ENCODE data around the gene HARBI1.

The HARBI1 gene

DNA sequence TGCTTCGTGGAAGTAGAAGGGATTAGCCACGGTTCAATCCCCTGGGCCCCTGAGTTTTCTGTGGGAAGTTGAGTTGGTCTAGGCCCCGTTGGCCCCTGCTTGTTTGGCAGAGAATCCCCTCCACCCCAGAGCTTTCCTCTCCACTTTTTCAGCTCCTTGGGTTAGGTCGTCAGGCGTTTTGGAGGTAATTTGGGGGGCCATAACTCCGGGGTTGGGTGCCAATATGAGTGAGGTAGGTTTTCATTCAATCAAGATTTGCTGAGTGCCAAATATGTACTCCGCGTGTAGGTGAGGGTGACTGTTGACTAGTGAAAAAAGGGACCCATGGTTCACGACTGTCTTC, 916 bp upstream of the HARBI1 start:
- no peak for DNase-seq (ENCODE audit: extremely low read depth, low read depth)

DNA sequence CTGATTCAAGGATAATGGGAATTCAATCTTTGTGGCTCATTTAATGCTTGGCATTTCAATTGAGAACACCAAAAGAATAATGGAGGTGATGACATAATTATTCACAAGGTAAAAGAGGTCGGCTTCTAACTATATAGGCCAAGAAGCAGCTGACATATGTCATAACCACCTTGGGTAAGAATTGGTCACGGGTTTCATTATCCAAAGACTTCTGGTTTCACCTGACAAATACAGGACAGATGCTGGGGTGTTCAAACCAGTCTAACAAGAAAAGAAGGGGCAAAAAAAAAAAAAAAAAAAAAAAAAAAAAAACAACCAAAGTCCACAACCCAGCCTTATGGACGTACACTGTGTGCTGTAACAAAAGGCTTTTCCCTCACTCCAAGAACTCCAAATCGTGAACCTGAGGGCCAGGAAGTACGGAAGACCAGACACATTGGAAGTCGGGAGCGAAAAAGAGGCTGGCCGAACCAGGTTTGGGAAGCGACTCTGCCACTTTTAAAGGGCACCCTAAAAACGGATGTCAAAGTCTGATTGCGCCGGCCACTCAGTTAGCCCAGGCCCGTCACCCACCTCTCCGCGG, 385 bp downstream of the HARBI1 start:
- DNase-seq (ENCODE audit: extremely low read depth, low read depth), result no peak
- TF ChIP-seq, protein P1, sequence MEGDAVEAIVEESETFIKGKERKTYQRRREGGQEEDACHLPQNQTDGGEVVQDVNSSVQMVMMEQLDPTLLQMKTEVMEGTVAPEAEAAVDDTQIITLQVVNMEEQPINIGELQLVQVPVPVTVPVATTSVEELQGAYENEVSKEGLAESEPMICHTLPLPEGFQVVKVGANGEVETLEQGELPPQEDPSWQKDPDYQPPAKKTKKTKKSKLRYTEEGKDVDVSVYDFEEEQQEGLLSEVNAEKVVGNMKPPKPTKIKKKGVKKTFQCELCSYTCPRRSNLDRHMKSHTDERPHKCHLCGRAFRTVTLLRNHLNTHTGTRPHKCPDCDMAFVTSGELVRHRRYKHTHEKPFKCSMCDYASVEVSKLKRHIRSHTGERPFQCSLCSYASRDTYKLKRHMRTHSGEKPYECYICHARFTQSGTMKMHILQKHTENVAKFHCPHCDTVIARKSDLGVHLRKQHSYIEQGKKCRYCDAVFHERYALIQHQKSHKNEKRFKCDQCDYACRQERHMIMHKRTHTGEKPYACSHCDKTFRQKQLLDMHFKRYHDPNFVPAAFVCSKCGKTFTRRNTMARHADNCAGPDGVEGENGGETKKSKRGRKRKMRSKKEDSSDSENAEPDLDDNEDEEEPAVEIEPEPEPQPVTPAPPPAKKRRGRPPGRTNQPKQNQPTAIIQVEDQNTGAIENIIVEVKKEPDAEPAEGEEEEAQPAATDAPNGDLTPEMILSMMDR (IDR thresholded peaks at IDR 0.05; ENCODE audit: low read depth, low read length), result no peak

More for the DNA sequence above, 916 bp upstream of the HARBI1 start:
- TF ChIP-seq, protein P1 (IDR thresholded peaks at IDR 0.05; ENCODE audit: low read depth, low read length), result no peak

DNA sequence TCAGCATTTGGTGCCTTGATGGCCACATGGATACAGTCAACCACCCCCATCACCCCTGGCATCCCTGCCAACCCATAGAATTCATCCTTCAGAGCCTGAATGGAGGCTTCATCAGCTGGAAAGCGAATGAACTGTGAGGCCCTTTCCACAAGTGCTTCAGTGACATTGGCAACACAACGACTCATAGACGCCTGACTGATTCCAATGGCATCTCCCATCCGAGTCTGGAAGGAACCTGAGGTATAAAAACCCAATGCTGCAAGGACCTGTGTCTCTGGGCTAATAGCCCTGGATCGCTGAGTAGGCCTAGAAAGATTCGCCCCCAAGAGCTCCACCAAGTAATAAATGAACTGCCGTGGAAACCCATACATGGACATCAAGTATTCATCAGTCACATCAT, 1.3 kb downstream of the HARBI1 start:
- TF ChIP-seq, protein P1 (IDR thresholded peaks at IDR 0.05; ENCODE audit: low read depth, low read length), result no peak
- no peak for DNase-seq (ENCODE audit: extremely low read depth, low read depth)

DNA sequence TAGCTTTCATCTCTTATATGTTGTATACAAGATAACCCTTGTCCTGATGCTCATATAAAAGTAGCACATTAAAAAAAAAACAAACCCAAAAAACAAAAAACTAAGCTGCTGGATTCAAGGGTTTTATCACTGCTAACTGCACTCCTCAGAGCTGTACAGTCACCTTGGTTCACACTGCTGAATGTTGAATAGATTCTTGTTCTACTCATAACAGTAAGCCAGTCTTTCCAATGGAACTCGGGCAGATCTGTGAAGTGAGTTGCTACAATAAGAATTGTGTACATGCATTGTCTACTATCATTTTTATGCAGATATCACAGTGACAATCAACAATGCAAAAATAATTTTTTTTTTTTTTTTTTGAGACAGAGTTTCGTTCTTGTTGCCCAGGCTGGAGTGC, 4.7 kb downstream of the HARBI1 start:
- no peak for DNase-seq (ENCODE audit: extremely low read depth, low read depth)
- TF ChIP-seq, protein P1 (IDR thresholded peaks at IDR 0.05; ENCODE audit: low read depth, low read length), result no peak

DNA sequence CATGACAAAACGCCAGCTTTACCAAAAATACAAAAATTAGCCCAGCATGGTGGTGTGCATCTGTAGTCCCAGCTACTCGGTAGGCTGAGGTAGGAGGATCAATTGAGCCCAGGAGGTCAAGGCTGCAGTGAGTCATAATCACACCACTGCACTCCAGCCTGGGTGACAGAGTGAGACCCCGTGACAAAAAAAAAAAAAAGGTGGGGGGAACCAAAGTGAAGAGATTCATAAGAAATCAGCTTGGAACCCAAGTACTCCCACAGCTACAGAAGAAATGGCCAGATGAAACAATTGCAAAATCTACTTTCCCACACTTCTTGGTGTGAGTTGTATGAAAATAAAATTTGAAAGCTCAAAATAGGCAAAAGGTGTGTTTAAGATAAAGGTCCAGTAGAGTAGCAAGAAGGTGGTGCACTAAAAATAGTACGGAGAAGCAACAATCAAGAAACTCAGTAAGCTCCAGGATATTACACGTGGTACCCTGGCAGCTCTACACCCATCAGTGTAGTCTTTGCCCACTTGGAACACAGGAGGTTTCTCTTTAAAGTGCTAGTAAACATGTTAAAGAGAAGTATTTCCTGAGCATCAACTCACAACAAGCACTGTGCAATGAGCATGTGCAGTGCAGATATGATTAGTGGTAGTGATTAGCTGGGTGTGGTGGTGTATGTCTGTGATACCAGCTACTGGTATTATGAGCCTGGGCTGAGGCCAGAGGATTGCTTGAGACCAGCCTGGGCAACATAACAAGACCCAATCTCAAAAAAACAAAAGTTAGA, 5.3 kb downstream of the HARBI1 start:
- DNase-seq (ENCODE audit: extremely low read depth, low read depth), result no peak
- TF ChIP-seq, protein P1 (IDR thresholded peaks at IDR 0.05; ENCODE audit: low read depth, low read length), result no peak

DNA sequence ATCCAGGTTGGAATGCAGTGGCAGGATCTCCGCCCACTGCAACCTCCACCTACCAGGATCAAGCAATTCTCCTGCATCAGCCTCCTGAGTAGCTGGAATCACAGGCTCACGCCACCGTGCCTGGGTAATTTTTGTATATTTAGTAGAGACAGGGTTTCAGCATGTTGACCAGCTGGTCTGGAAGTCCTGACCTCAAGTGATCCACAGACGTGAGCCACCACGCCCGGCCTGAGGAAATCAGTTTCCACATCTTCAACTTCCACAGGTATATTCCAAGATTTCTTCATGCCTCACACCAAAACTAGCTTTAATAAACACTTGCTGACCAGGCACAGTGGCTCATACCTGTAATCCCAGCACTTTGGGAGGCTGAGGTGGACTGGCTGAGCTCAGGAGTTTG, 7.6 kb downstream of the HARBI1 start:
- TF ChIP-seq, protein P1 (IDR thresholded peaks at IDR 0.05; ENCODE audit: low read depth, low read length), result no peak
- DNase-seq (ENCODE audit: extremely low read depth, low read depth), result no peak

DNA sequence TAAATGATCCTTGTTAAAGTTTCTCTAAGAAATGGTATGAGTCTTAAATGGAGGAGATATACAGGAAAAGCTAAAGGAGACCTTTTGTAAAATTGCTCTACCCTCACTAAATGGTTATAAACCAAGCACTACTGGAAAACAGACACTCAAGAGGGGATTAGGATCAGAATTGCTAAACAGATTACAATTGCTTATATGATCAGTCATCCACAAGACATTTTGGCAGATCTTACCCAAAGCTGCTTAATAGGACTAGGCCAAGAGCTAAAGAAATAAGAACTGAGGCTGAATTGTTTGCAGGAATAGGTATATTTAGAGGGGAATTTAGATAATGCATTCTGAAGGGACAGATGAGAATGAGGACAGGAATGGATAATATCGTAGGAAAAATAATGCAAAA, 9.5 kb downstream of the HARBI1 start:
- no peak for DNase-seq (ENCODE audit: extremely low read depth, low read depth)
- TF ChIP-seq, protein P1 (IDR thresholded peaks at IDR 0.05; ENCODE audit: low read depth, low read length), result no peak

Measured in AG09319 (cell line).